ENCODE data around the gene ABCB1. TPM values are rescaled to one million over a fixed set of nuclear protein-coding genes. Genes with fewer than 3 reads are reported as not detected.

ABCB1 gene
- total RNA-seq, 1 experiment from 2014 or later, result not detected

DNA sequence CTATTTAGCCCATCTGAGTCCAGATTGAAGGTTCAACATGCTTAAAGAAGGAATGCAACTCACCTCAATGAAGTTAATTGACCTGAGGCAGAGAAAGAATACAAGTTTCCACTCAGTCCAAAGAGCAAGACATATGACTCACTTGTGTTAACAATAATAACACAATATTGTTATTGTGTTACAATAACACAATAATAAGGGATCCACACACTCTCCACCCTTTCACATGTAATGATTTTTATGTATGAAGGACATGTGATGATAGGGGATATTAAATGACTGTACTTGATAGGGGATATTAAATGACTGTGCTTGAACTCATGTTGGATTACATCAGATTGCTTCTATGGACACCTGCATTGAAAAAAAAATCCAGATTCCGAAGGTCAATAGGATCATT, 3.6 kb upstream of the ABCB1 start:
- DNase-seq (no peak), ATAC-seq (no peak)
- Histone ChIP-seq H2AFZ (ENCODE audit: low read length) (no peak overlapping the region), H3K9me2 (replicated peaks; ENCODE audit: low read length) (no peaks in the 10 kb centered on the region), H4K20me1 (ENCODE audit: low read length) (no peaks in the 10 kb centered on the region), H3K27ac (ENCODE audit: low read length) (no peak overlapping the region), H3K9ac (ENCODE audit: low read length) (no peak overlapping the region), H3K9me3 (ENCODE audit: low read length) (no peaks in the 10 kb centered on the region), H3F3A (ENCODE audit: low read length, unreplicated experiment) (no peaks in the 10 kb centered on the region), H3K4me1 (ENCODE audit: insufficient read depth, low read length) (no peaks in the 10 kb centered on the region), H3K79me2 (ENCODE audit: low read length) (no peaks in the 10 kb centered on the region), H3K36me3 (ENCODE audit: low read depth, low read length) (no peaks in the 10 kb centered on the region), H3K27me3 (ENCODE audit: low read length) (peaks cover 38% of the 10 kb centered on the region), H3K4me3 (ENCODE audit: low read length) (no peak overlapping the region), H3K4me2 (ENCODE audit: low read length) (no peak overlapping the region)
- ChIA-PET CTCF (no interaction called here), POLR2A (ENCODE audit: unreplicated experiment) (no interaction called here)
- TF ChIP-seq, protein P1, sequence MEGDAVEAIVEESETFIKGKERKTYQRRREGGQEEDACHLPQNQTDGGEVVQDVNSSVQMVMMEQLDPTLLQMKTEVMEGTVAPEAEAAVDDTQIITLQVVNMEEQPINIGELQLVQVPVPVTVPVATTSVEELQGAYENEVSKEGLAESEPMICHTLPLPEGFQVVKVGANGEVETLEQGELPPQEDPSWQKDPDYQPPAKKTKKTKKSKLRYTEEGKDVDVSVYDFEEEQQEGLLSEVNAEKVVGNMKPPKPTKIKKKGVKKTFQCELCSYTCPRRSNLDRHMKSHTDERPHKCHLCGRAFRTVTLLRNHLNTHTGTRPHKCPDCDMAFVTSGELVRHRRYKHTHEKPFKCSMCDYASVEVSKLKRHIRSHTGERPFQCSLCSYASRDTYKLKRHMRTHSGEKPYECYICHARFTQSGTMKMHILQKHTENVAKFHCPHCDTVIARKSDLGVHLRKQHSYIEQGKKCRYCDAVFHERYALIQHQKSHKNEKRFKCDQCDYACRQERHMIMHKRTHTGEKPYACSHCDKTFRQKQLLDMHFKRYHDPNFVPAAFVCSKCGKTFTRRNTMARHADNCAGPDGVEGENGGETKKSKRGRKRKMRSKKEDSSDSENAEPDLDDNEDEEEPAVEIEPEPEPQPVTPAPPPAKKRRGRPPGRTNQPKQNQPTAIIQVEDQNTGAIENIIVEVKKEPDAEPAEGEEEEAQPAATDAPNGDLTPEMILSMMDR (conservative IDR thresholded peaks at IDR 0.05; ENCODE audit: low read depth, low read length), result no peak
- TF ChIP-seq EZH2phosphoT487 (IDR thresholded peaks at IDR 0.05; ENCODE audit: borderline replicate concordance, low read length), result no peak
- no peak for TF ChIP-seq EZH2 (IDR thresholded peaks at IDR 0.05; ENCODE audit: low read length, unreplicated experiment)
- BruUV-seq (replicated peaks), result no TSS peak
- intact Hi-C loops (cut with micrococcal nuclease), result no loop called here

DNA sequence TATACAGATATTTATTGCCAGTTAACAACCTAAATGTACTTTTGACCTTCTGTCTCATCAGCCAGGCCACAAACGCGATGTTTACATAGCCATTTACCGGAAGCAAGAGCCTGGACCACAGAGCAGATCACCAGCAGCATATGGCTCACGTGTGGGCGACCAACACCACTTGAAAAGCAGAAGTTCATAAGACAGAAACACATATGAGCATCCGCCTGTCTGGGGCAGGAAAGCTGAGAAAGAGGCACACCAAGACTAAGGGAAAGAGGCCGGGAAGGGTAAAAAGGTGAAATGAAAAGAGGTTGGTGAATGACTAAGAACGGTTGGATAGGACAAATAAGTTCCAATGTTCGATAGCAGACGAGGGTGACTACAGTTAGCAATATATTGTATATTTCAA, 1.3 kb downstream of the ABCB1 start:
- H3K27ac ChIP-seq (ENCODE audit: low read length), result no peak overlapping the region
- intact Hi-C loops (cut with micrococcal nuclease), result no loop called here
- POLR2A ChIA-PET (ENCODE audit: unreplicated experiment), result no interaction called here
- H3K9me2 ChIP-seq (replicated peaks; ENCODE audit: low read length), result no peaks in the 10 kb centered on the region
- no peak for TF ChIP-seq EZH2phosphoT487 (IDR thresholded peaks at IDR 0.05; ENCODE audit: borderline replicate concordance, low read length)
- TF ChIP-seq EZH2 (IDR thresholded peaks at IDR 0.05; ENCODE audit: low read length, unreplicated experiment), result no peak
- H4K20me1 ChIP-seq (ENCODE audit: low read length), result no peaks in the 10 kb centered on the region
- H3K9me3 ChIP-seq (ENCODE audit: low read length), result no peaks in the 10 kb centered on the region
- DNase-seq, result no peak
- CTCF ChIA-PET, result no interaction called here
- H3K36me3 ChIP-seq (ENCODE audit: low read depth, low read length), result no peaks in the 10 kb centered on the region
- no peak overlapping the region for H3K9ac ChIP-seq (ENCODE audit: low read length)
- no peak overlapping the region for H3K4me3 ChIP-seq (ENCODE audit: low read length)
- no peaks in the 10 kb centered on the region for H3F3A ChIP-seq (ENCODE audit: low read length, unreplicated experiment)
- no peak overlapping the region for H3K4me2 ChIP-seq (ENCODE audit: low read length)
- no peaks in the 10 kb centered on the region for H3K4me1 ChIP-seq (ENCODE audit: insufficient read depth, low read length)
- BruUV-seq (replicated peaks), result no TSS peak
- no peak for ATAC-seq
- H3K27me3 ChIP-seq (ENCODE audit: low read length), result peaks cover 39% of the 10 kb centered on the region
- H3K79me2 ChIP-seq (ENCODE audit: low read length), result no peaks in the 10 kb centered on the region
- H2AFZ ChIP-seq (ENCODE audit: low read length), result no peak overlapping the region

DNA sequence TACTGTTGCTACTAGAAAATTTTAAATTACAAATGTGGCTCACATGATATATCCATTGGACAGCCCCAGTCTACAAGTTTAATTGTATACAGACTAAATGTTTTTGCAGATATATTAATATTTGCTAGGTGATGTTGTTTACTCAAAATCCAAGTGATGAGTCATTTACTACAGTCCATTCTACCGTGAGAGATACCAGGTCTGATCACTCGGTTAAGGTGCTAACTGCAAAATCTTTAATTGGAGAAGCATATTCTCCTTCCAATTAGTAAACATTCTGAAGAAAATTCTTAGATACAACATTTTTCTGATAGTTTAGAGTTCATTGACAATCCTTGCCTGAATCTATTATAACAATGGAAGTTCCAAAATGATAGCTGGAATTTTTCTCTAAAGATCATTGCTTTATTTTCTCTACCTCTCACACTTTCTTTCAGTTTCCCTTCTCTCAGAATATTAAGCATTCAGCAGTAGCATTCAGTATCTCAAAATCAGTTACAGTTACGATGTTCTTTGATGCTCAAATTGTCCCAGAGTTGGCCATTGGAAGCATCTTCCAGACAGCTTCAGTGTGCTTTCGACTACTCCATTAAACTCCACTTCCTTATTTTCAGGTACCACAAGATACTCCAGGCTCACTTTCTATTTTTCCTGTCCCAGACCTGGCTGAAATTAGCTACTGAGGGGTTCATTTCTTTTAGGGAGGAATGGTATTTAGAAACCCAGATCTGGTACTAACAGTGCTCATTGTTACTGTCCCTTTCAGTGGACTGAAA, 2.3 kb downstream of the ABCB1 start:
- intact Hi-C loops (cut with micrococcal nuclease), result no loop called here
- ChIA-PET POLR2A (ENCODE audit: unreplicated experiment) (no interaction called here), CTCF (no interaction called here)
- H3K27me3 ChIP-seq (ENCODE audit: low read length), result peaks cover 35% of the 10 kb centered on the region
- H3K36me3 ChIP-seq (ENCODE audit: low read depth, low read length), result no peaks in the 10 kb centered on the region
- H2AFZ ChIP-seq (ENCODE audit: low read length), result no peak overlapping the region
- ATAC-seq (no peak), DNase-seq (no peak)
- no peaks in the 10 kb centered on the region for H3K79me2 ChIP-seq (ENCODE audit: low read length)
- H4K20me1 ChIP-seq (ENCODE audit: low read length), result no peaks in the 10 kb centered on the region
- H3K4me2 ChIP-seq (ENCODE audit: low read length), result no peak overlapping the region
- TF ChIP-seq EZH2phosphoT487 (IDR thresholded peaks at IDR 0.05; ENCODE audit: borderline replicate concordance, low read length) (no peak), EZH2 (IDR thresholded peaks at IDR 0.05; ENCODE audit: low read length, unreplicated experiment) (no peak)
- TF ChIP-seq, protein P1 (conservative IDR thresholded peaks at IDR 0.05; ENCODE audit: low read depth, low read length), result no peak
- no peaks in the 10 kb centered on the region for H3F3A ChIP-seq (ENCODE audit: low read length, unreplicated experiment)
- BruUV-seq (replicated peaks), result no TSS peak
- no peaks in the 10 kb centered on the region for H3K4me1 ChIP-seq (ENCODE audit: insufficient read depth, low read length)
- no peaks in the 10 kb centered on the region for H3K9me3 ChIP-seq (ENCODE audit: low read length)
- H3K9ac ChIP-seq (ENCODE audit: low read length), result no peak overlapping the region
- H3K27ac ChIP-seq (ENCODE audit: low read length), result no peak overlapping the region
- H3K4me3 ChIP-seq (ENCODE audit: low read length), result no peak overlapping the region
- no peaks in the 10 kb centered on the region for H3K9me2 ChIP-seq (replicated peaks; ENCODE audit: low read length)

Measured in PC-3 (cell line).